BJ (cell line): ENCODE data around the gene ATP8B4. TPM values are rescaled to one million over a fixed set of nuclear protein-coding genes. Genes with fewer than 3 reads are reported as not detected.

ENCODE experiments used
- CTCF ChIA-PET: fragments of 350-600 bp; formaldehyde crosslinking; extraction: SDS; loops from one replicate; lab custom pipeline; 2021; ENCODE audit warnings: antibody characterized with exemption, inconsistent platforms; lab: Yijun Ruan, JAX
- POLR2A ChIA-PET: fragments of 300-600 bp; sonication (Branson Sonifier 250); formaldehyde crosslinking; extraction: SDS; loops from one replicate; lab custom pipeline; 2021; ENCODE audit warnings: antibody characterized with exemption; lab: Charles Lee
- DNase-seq: peaks from one replicate; pipeline ENCODE4 v3.0.0-alpha.2; 2011; ENCODE audit warnings: low read depth
- H3K27me3 ChIP-seq: 2 replicates; pipeline ENCODE4 v1.6.0; 2011; ENCODE audit warnings: low read length; ENCODE audit not compliant: control insufficient read depth, insufficient read depth
- H3K36me3 ChIP-seq: 2 replicates; pipeline ENCODE4 v1.5.1; 2011; ENCODE audit warnings: low read length; ENCODE audit not compliant: control insufficient read depth, insufficient read depth
- H3K4me3 ChIP-seq: 2 replicates; pipeline ENCODE4 v1.5.1; 2011; ENCODE audit warnings: low read depth, mild to moderate bottlenecking, control low read depth, low read length
- polyA plus RNA-seq: library from polyadenylated mRNA; depleted of rRNA; stranded (reverse); fragments of >200 nt; gene quantifications from 2 replicates; pipeline ENCODE4 v1.2.3, GENCODE V29; 2011
- TF ChIP-seq, protein P1 (sequence below): IDR thresholded peaks from 2 replicates; pipeline ENCODE4 v1.5.1; 2011; ENCODE audit warnings: low read depth, mild to moderate bottlenecking, control low read depth, inconsistent platforms, low read length, moderate library complexity; ENCODE audit not compliant: insufficient read depth

The ATP8B4 gene
- polyA plus RNA-seq, 1 experiment, result 0.23 TPM

DNA sequence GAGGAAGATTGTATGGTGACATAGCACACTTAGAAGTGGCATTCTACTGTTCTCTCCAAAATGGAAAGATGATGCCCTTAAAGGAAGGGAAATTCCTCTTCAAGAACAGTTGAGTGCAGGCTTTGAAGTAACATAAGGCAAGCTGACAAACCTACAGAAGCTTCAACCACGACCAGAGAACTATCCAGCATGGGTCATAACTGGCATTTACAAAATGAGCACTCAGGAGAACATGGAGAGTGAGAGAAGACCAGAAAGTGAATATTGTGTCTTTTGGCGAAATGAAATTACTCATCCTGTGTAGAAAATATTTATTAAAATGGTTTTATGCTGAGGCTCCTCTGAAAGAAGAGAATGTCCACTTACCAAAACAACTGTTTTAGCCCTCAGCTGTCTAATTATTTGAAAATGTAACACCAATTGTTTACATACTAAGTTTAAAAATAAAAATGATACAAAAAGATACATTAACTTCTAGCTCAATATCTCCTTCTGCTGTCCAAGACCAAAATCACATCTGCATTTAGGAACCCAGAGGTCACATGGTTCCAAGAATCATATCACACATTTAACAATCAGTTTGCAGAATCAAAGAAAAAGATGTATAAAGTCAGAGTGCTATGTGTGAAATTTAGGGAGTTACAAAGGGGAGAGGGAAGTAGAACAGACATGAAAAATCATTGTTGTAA lies 216.9 kb downstream of the ATP8B4 start:
- POLR2A ChIA-PET, result interaction anchor here (1.0 kb wide), 3 partner anchors 46 to 274 kb away, joined by 3 to 4 read pairs (median 4); no protein-coding TSS in a partner anchor
- no peaks in the 10 kb centered on the region for H3K36me3 ChIP-seq
- H3K27me3 ChIP-seq, result no peaks in the 10 kb centered on the region
- no peak for DNase-seq
- H3K4me3 ChIP-seq, result no peak overlapping the region
- CTCF ChIA-PET, result interaction anchor here (0.5 to 3.7 kb wide), 18 partner anchors 8 to 666 kb away, joined by 3 to 15 read pairs (median 4); partner anchors contain the start of genes DTWD1, FAM227B and FGF7
- TF ChIP-seq, protein P1, sequence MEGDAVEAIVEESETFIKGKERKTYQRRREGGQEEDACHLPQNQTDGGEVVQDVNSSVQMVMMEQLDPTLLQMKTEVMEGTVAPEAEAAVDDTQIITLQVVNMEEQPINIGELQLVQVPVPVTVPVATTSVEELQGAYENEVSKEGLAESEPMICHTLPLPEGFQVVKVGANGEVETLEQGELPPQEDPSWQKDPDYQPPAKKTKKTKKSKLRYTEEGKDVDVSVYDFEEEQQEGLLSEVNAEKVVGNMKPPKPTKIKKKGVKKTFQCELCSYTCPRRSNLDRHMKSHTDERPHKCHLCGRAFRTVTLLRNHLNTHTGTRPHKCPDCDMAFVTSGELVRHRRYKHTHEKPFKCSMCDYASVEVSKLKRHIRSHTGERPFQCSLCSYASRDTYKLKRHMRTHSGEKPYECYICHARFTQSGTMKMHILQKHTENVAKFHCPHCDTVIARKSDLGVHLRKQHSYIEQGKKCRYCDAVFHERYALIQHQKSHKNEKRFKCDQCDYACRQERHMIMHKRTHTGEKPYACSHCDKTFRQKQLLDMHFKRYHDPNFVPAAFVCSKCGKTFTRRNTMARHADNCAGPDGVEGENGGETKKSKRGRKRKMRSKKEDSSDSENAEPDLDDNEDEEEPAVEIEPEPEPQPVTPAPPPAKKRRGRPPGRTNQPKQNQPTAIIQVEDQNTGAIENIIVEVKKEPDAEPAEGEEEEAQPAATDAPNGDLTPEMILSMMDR, result peak; percentile 43

DNA sequence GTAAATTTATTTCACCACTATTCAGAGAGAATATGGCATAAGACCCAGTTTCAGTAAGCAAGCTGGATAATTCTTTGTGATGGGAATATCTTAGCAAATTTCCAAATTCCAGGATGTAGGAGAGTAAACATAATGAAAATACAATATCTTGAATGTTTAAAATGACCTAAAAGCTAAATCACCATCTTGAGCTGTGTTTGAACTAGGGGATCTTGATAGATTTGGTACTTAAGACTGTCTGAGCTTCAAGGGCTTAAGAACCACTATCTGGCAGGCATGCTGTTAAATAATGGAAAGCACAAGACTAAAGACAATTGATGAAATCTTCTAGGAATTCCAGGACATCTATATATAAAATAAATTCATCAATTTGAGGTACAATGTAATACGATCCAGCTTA lies 217.7 kb downstream of the ATP8B4 start:
- Histone ChIP-seq H3K27me3 (no peaks in the 10 kb centered on the region), H3K36me3 (no peaks in the 10 kb centered on the region), H3K4me3 (no peak overlapping the region)
- DNase-seq, result no peak
- ChIA-PET CTCF (interaction anchor here (0.5 to 3.7 kb wide), 13 partner anchors 8 to 1178 kb away, joined by 3 to 15 read pairs (median 4); partner anchors contain the start of gene FGF7), POLR2A (no interaction called here)
- TF ChIP-seq, protein P1, result no peak

DNA sequence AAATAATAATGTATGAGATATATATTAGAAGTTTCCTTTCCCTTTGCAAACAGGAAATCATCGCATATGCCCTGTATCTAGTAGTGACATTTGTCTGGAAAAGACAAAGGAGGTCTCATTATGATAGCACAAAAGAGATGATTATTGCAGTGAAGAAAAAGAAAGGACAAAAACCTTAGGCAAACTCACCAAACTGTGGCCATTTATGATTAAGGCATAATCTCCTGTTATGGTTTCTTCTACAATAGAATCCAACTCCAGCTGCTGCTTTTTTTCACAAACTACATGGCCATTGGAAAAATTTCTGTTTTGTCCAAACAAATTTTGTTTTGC lies 218.2 kb downstream of the ATP8B4 start:
- POLR2A ChIA-PET, result no interaction called here
- CTCF ChIA-PET, result interaction anchor here (0.6 to 3.7 kb wide), 7 partner anchors 24 to 1178 kb away, joined by 3 to 15 read pairs (median 3); no protein-coding TSS in a partner anchor
- H3K27me3 ChIP-seq, result no peaks in the 10 kb centered on the region
- no peaks in the 10 kb centered on the region for H3K36me3 ChIP-seq
- TF ChIP-seq, protein P1, result no peak
- H3K4me3 ChIP-seq, result no peak overlapping the region
- DNase-seq, result no peak

DNA sequence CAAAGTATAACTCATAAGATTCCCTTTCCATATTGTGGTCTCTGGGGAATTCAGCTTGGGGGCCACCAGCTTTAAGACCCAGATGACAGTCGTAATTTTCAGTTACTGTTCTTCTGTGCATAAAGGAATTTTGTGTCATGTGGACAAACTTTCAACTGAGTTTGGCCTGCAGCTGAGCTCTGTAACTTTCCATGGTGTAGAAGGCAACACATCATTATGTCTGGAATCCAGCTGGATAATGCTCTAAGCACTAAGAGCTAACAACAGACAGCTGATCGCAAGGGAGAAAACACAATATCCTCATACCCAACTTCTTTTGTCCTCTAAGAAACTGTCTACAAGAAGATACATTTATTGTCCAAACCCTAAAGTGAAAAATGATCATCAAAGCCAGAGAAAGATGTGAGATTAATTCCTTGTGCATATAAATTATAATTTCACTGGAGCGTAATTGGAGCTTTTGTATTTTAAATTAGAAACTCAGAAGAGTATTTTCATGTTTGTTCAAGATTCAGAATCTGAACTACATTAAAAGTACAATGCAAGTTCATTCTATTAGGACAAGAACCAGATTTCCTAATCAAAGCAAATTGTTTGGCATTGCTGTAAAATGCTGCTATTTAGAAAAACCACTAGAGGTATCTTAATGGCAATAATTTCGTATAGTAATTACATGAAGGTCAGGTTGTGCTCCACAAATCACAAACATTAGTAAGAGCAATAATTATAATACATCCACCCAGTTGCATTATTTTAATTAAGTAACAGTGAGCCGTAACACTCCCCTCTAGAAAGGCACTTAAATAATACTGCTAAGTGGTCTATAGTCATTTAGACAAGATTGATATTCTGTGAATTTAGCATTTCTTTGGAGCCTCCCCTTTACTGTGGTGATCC lies 218.8 kb downstream of the ATP8B4 start:
- no peak for DNase-seq
- TF ChIP-seq, protein P1, result no peak
- H3K36me3 ChIP-seq, result no peaks in the 10 kb centered on the region
- no peaks in the 10 kb centered on the region for H3K27me3 ChIP-seq
- POLR2A ChIA-PET, result no interaction called here
- CTCF ChIA-PET, result interaction anchor here (0.8 to 3.7 kb wide), 4 partner anchors 24 to 1043 kb away, joined by 3 to 15 read pairs (median 3); no protein-coding TSS in a partner anchor
- no peak overlapping the region for H3K4me3 ChIP-seq
